HG03139 (cell line): ENCODE results near the gene SH3PXD2A.

Source experiments
- ATAC-seq: cut with Tn5 transposase; IDR thresholded peaks from one replicate; pipeline ENCODE4 v1.9.1; 2021; ENCODE audit not compliant: unreplicated experiment

Gene SH3PXD2A

GRCh38 chr10:103568505-103568904 lies 286.9 kb downstream of the SH3PXD2A start:
- no peak for ATAC-seq

GRCh38 chr10:103566536-103566935 lies 288.8 kb downstream of the SH3PXD2A start:
- no peak for ATAC-seq

- no peak for ATAC-seq
Measured at GRCh38 chr10:103564776-103565520, 290.4 kb downstream of the SH3PXD2A start.

GRCh38 chr10:103564116-103564501 lies 291.3 kb downstream of the SH3PXD2A start:
- ATAC-seq: no peak

GRCh38 chr10:103563231-103564115 lies 291.9 kb downstream of the SH3PXD2A start:
- no peak for ATAC-seq

GRCh38 chr10:103562383-103562782 lies 293.0 kb downstream of the SH3PXD2A start:
- ATAC-seq: no peak

GRCh38 chr10:103560886-103561285 lies 294.5 kb downstream of the SH3PXD2A start:
- ATAC-seq: no peak

- no peak for ATAC-seq
Measured at GRCh38 chr10:103559776-103560175, 295.6 kb downstream of the SH3PXD2A start.

- no peak for ATAC-seq
Measured at GRCh38 chr10:103558911-103559310, 296.5 kb downstream of the SH3PXD2A start.

GRCh38 chr10:103557455-103557854 lies 297.9 kb downstream of the SH3PXD2A start:
- ATAC-seq: no peak

- ATAC-seq: no peak
Measured at GRCh38 chr10:103556383-103557007, 298.9 kb downstream of the SH3PXD2A start.

GRCh38 chr10:103555712-103556111 lies 299.7 kb downstream of the SH3PXD2A start:
- ATAC-seq: no peak

GRCh38 chr10:103555325-103555649 lies 300.1 kb downstream of the SH3PXD2A start:
- no peak for ATAC-seq

- no peak for ATAC-seq
Measured at GRCh38 chr10:103554488-103555324, 300.7 kb downstream of the SH3PXD2A start.

GRCh38 chr10:103553743-103554487 lies 301.5 kb downstream of the SH3PXD2A start:
- ATAC-seq: no peak

GRCh38 chr10:103552856-103553742 lies 302.3 kb downstream of the SH3PXD2A start:
- ATAC-seq: no peak

- ATAC-seq: no peak
Measured at GRCh38 chr10:103551619-103552602, 303.5 kb downstream of the SH3PXD2A start.

GRCh38 chr10:103550229-103550628 lies 305.1 kb downstream of the SH3PXD2A start:
- ATAC-seq: no peak
